ENCODE measurements around the gene STPG2.

GRCh38 chr4:97990409-97990808 is 152.9 kb downstream of the STPG2 start:
- TF ChIP-seq EZH2 (IDR thresholded peaks at IDR 0.05; ENCODE audit: borderline replicate concordance, control insufficient read depth, low read depth, low read length) (no peak), ESRRA (IDR thresholded peaks at IDR 0.05; ENCODE audit: low read length) (no peak), YY1 (IDR thresholded peaks at IDR 0.05; ENCODE audit: low read depth, low read length) (no peak), CTCF (IDR thresholded peaks at IDR 0.05 in 2 of 3, conservative IDR thresholded peaks at IDR 0.05 in 1 of 3; ENCODE audit: control insufficient read depth in 2 of 3, extremely low read depth in 1 of 3, insufficient read depth in 1 of 3, low read depth in 3 of 3, low read length in 3 of 3) (no peak), SMARCA5 (IDR thresholded peaks at IDR 0.05) (no peak), ZNF384 (IDR thresholded peaks at IDR 0.05; ENCODE audit: borderline replicate concordance, low read depth, low read length) (no peak), NRF1 (conservative IDR thresholded peaks at IDR 0.05; ENCODE audit: low read depth, low read length) (no peak), DPF2 (IDR thresholded peaks at IDR 0.05) (no peak), ZNF274 (IDR thresholded peaks at IDR 0.05; ENCODE audit: insufficient read depth, insufficient read length) (no peak), CBX5 (IDR thresholded peaks at IDR 0.05; ENCODE audit: low read depth) (no peak), POLR2A (IDR thresholded peaks at IDR 0.05; ENCODE audit: low read depth, low read length) (no peak)
- TF ChIP-seq, protein P1, sequence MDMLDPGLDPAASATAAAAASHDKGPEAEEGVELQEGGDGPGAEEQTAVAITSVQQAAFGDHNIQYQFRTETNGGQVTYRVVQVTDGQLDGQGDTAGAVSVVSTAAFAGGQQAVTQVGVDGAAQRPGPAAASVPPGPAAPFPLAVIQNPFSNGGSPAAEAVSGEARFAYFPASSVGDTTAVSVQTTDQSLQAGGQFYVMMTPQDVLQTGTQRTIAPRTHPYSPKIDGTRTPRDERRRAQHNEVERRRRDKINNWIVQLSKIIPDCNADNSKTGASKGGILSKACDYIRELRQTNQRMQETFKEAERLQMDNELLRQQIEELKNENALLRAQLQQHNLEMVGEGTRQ (IDR thresholded peaks at IDR 0.05; ENCODE audit: borderline replicate concordance, low read depth, low read length), result no peak
- TF ChIP-seq, protein P2, sequence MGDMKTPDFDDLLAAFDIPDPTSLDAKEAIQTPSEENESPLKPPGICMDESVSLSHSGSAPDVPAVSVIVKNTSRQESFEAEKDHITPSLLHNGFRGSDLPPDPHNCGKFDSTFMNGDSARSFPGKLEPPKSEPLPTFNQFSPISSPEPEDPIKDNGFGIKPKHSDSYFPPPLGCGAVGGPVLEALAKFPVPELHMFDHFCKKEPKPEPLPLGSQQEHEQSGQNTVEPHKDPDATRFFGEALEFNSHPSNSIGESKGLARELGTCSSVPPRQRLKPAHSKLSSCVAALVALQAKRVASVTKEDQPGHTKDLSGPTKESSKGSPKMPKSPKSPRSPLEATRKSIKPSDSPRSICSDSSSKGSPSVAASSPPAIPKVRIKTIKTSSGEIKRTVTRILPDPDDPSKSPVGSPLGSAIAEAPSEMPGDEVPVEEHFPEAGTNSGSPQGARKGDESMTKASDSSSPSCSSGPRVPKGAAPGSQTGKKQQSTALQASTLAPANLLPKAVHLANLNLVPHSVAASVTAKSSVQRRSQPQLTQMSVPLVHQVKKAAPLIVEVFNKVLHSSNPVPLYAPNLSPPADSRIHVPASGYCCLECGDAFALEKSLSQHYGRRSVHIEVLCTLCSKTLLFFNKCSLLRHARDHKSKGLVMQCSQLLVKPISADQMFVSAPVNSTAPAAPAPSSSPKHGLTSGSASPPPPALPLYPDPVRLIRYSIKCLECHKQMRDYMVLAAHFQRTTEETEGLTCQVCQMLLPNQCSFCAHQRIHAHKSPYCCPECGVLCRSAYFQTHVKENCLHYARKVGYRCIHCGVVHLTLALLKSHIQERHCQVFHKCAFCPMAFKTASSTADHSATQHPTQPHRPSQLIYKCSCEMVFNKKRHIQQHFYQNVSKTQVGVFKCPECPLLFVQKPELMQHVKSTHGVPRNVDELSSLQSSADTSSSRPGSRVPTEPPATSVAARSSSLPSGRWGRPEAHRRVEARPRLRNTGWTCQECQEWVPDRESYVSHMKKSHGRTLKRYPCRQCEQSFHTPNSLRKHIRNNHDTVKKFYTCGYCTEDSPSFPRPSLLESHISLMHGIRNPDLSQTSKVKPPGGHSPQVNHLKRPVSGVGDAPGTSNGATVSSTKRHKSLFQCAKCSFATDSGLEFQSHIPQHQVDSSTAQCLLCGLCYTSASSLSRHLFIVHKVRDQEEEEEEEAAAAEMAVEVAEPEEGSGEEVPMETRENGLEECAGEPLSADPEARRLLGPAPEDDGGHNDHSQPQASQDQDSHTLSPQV (IDR thresholded peaks at IDR 0.05), result no peak
- TF ChIP-seq, protein P3, sequence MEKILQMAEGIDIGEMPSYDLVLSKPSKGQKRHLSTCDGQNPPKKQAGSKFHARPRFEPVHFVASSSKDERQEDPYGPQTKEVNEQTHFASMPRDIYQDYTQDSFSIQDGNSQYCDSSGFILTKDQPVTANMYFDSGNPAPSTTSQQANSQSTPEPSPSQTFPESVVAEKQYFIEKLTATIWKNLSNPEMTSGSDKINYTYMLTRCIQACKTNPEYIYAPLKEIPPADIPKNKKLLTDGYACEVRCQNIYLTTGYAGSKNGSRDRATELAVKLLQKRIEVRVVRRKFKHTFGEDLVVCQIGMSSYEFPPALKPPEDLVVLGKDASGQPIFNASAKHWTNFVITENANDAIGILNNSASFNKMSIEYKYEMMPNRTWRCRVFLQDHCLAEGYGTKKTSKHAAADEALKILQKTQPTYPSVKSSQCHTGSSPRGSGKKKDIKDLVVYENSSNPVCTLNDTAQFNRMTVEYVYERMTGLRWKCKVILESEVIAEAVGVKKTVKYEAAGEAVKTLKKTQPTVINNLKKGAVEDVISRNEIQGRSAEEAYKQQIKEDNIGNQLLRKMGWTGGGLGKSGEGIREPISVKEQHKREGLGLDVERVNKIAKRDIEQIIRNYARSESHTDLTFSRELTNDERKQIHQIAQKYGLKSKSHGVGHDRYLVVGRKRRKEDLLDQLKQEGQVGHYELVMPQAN (conservative IDR thresholded peaks at IDR 0.05), result no peak
